A549 treated with CORT108297 at 1 μM for 4 hours (cell line): ENCODE measurements around the gene ABCA1. TPM values are rescaled to one million over a fixed set of nuclear protein-coding genes. Genes with fewer than 3 reads are reported as not detected.

Experiments
- total RNA-seq: library from RNA; stranded (reverse); fragments of 200-300 nt; extraction: Qiagen RNA extraction; gene quantifications from 5 replicates; pipeline ENCODE4 v1.2.3, GENCODE V29; 2022

ABCA1 gene, protein sequence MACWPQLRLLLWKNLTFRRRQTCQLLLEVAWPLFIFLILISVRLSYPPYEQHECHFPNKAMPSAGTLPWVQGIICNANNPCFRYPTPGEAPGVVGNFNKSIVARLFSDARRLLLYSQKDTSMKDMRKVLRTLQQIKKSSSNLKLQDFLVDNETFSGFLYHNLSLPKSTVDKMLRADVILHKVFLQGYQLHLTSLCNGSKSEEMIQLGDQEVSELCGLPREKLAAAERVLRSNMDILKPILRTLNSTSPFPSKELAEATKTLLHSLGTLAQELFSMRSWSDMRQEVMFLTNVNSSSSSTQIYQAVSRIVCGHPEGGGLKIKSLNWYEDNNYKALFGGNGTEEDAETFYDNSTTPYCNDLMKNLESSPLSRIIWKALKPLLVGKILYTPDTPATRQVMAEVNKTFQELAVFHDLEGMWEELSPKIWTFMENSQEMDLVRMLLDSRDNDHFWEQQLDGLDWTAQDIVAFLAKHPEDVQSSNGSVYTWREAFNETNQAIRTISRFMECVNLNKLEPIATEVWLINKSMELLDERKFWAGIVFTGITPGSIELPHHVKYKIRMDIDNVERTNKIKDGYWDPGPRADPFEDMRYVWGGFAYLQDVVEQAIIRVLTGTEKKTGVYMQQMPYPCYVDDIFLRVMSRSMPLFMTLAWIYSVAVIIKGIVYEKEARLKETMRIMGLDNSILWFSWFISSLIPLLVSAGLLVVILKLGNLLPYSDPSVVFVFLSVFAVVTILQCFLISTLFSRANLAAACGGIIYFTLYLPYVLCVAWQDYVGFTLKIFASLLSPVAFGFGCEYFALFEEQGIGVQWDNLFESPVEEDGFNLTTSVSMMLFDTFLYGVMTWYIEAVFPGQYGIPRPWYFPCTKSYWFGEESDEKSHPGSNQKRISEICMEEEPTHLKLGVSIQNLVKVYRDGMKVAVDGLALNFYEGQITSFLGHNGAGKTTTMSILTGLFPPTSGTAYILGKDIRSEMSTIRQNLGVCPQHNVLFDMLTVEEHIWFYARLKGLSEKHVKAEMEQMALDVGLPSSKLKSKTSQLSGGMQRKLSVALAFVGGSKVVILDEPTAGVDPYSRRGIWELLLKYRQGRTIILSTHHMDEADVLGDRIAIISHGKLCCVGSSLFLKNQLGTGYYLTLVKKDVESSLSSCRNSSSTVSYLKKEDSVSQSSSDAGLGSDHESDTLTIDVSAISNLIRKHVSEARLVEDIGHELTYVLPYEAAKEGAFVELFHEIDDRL (N-terminal part only)
- 4.5 to 6.2 TPM (median 5.0 TPM) in 5 replicates for total RNA-seq

DNA sequence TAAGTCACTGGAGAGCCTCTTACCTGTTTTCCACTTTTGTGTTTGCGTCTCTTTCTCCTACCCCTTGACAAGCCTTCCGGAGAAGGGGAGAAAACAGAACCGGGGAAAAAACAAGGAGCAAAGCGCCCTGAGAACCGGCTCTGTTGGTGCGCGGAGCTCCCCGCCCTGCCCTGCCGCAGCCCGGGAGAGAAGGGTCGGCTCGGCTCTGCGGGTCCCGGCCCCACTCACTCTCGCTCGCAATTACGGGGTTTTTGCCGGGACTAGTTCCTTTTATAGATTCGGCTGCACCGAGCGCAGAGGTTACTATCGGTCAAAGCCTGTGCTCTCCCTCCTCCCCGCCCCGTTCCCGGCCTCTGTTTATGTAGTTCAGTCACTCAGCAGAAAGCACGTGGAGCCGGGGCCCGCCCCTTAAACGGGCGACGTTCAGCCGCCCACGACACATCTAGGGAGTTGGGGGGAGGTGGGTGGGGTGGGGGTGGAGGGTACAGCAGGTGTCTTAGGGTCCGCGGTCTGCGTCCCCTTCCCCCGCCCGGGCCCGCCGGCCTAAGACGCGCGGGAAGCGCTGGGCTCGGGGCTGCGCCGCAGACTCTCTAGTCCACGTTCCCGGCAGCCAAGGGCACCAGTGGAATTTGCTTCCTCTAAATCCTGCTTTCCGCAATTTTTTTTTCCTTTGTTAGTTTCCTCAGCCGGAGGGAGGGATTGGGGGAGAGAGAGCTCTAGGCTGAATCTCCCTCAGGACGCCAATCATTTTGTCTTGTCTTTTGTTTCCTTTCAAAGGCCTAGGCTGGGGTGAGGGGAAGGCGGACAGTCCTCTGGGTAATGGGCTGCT, at the start of gene ABCA1:
TSS of gene ABCA1 (minus strand) at position 244 of the 829 bp plus-strand sequence. CDS start 24,476 bp downstream, outside the sequence.

DNA sequence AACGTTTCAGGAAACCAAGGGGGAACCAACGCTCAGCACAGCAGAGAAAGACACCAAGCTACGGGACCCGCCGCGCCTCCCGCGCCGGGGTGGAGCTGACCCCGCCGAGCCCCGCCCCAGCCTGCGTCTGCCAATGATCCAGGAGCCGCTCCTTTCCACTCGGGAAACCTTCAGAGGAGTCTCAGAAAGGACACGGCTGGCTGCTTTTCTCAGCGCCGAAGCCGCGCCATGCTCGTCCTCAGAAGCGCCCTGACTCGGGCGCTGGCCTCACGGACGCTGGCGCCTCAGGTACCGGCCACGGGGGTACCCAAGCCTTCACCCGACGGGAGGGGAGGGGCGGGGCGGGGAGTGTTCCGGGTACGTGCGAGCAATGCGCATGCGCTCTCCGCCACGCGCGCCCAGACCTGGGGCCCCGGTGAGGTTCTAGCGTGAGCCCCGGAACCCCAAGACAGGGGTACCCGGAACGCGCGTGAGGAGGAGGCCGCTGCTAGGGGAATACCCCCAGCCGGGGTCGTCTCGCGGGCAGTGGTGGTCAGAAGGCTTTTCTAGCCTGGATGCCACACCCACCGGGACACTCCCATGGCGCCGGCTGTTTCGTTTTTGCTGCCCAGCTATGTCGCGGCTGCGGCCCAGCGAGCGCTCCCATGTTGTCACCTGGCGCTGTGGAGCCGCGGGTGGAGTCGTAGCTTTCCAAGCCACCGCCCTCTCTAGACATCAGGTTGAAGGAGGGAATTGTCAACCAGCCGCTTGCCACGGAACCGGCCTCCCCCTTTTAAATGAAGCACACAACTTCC, 180.2 kb downstream of the ABCA1 start, which contains the start of gene NIPSNAP3A:
TSS of gene NIPSNAP3A (plus strand) at position 119 of the 794 bp plus-strand sequence. CDS start at position 229, 110 bp downstream.

Other genes starting within 250 kb of the ABCA1 start
- gene OR13D1, start 233.6 kb downstream of the ABCA1 start, total RNA-seq = not detected in 5 replicates
- gene NIPSNAP3A, start 180.5 kb downstream of the ABCA1 start, total RNA-seq = 10.1 to 15.8 TPM (median 14.7 TPM) in 5 replicates
- gene NIPSNAP3B, start 164.0 kb downstream of the ABCA1 start, total RNA-seq = 0.38 to 0.91 TPM (median 0.72 TPM) in 5 replicates